Measurements from ENCODE around the gene RPTOR.

The RPTOR gene

GRCh38 chr17:80704894-80705293 lies 160.3 kb downstream of the RPTOR start:
- DNase-seq (ENCODE audit: low read depth, low spot score): no peak
- H3K27ac ChIP-seq: no peak overlapping the region

DNA sequence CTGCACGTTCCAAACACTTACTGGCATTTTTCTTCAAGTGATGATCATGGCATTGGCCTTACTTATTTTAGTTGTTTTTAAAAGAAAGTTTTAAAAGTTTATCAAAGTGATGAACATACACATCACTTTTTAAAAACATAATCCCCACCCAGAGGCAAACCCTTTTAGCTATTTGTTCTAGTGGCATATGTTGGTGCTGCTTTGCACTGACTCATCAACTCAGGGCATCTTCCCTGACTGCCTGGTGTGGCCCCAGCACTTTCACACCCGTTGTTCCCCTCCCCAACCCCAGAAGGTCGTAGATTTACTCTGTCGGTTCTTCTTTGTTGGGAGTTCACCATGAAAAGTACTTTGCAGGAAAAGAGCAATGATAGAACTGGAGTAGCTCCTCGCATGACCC lies 161.3 kb downstream of the RPTOR start:
- no peak for DNase-seq (ENCODE audit: low read depth, low spot score)
- no peak overlapping the region for H3K27ac ChIP-seq

GRCh38 chr17:80706463-80706867 lies 161.8 kb downstream of the RPTOR start:
- H3K27ac ChIP-seq: no peak overlapping the region
- DNase-seq (ENCODE audit: low read depth, low spot score): no peak

GRCh38 chr17:80708480-80708879 lies 163.8 kb downstream of the RPTOR start:
- no peak for DNase-seq (ENCODE audit: low read depth, low spot score)
- no peak overlapping the region for H3K27ac ChIP-seq

DNA sequence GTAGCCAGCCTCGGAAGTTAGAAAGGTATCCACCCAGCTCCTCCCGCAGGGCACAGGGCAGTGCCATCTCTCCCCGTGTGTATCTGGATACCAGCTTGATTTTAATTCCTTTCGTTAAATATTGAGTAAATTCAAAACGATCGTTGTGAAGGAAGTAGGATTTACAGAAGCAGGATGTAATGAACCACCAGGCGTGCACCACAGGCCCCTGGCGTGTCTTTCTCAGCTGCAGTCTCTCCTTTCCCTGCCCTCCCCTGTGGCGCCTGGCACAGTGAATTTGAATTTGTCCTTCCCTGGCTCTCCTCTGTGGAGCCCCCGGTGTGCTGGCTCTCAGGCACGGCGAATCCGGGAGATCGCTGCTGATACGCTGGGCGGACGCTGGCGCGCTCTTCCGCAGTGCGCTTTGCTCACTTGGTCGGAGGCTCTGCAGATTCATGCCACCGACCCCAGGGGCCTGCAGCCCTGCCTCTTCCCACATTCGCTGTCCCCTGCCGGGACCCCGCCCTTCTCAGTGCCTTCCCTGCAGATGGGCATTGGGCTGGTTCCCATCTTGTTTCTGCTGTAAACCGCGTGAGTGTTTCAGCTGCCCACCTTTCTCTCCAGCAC lies 164.6 kb downstream of the RPTOR start:
- DNase-seq (ENCODE audit: low read depth, low spot score): no peak
- H3K27ac ChIP-seq: no peak overlapping the region

DNA sequence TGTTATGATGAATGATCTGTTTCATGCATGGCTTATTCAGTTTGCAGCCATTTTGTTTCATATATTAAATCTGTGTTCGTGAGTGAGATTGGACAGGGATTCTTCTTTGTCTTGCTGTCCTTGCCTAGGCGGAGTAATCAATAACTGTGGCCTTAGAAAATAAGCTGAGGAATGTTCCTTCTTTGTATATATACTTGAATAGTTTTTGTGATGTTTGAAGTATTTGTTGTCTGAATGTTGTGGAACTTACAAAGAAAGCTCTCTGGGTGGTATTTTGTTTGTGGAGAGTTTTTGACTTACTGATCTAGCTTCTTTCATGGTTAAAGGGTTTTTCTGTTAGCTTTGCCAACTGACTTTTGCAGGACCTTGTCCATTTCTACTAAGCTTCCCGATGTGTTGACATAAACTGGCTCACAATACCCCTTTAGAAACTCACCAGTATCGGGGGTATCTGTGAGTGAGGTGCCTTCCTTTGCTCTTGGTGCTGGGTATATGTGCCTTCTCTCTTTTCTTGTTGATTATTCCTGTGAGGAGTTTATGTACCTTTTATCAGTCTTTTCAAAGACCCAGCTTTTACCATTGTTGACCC lies 166.2 kb downstream of the RPTOR start:
- no peak overlapping the region for H3K27ac ChIP-seq
- no peak for DNase-seq (ENCODE audit: low read depth, low spot score)

GRCh38 chr17:80712089-80712488 lies 167.5 kb downstream of the RPTOR start:
- no peak overlapping the region for H3K27ac ChIP-seq
- DNase-seq (ENCODE audit: low read depth, low spot score): no peak

DNA sequence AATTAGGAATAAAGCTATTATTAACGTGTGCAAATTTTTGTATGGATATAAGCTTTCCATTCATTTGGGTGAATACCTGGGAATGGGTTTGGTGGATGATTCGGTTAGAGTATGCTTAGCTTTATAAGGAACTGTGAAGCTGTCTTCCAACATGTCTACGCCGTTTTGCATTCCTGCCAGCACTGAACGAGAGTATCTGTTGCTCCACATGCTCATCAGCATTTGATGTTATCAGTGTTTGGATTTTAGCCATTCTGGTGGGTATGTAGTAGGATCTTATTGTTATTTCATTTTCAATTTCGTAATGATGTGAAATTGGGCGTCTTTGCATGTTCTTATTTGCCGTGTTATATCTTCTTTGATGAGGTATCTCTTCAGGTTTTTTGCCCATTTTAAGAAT lies 168.0 kb downstream of the RPTOR start:
- DNase-seq (ENCODE audit: low read depth, low spot score): no peak
- no peak overlapping the region for H3K27ac ChIP-seq

GRCh38 chr17:80716986-80717719 lies 172.5 kb downstream of the RPTOR start:
- no peak for DNase-seq (ENCODE audit: low read depth, low spot score)
- H3K27ac ChIP-seq: no peak overlapping the region

DNA sequence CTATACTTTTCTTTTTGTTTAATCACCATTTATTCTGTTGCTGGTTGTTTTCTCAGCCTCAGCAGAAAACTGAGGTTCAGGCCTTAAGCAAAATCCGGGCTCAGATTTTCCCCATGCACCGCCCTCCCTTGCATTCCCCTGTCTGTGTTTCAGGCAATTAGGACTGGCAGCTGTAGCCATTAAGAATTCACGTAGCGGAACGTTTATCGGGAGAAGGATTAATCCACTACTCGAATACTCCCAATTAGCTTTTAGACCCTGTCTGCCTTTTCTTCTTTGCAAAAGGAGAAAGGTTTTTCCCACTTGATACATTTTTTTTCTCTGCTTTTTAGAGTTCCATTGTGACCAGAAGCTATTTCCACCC lies 173.1 kb downstream of the RPTOR start:
- DNase-seq (ENCODE audit: low read depth, low spot score): no peak
- no peak overlapping the region for H3K27ac ChIP-seq

GRCh38 chr17:80718428-80718827 lies 173.8 kb downstream of the RPTOR start:
- no peak for DNase-seq (ENCODE audit: low read depth, low spot score)
- no peak overlapping the region for H3K27ac ChIP-seq

DNA sequence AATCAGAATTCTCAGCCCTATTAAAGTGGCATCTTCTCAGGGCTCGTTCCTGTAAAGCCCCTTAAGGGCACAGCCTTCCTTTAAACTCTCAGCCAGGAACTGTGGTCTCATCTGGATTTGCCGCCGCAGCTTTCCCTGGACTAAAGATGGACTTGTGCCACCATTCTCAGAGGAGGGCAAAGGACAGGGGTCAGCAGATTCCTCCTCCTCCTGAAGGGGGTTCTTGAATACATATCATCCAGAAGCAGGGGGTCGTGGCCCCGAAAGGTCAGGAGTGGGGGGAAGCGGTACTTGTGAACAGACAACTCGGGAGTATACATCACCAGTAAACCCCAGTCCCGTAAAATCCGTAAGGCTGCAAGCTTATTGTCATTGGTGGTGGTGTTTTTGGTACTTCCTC lies 174.8 kb downstream of the RPTOR start:
- DNase-seq (ENCODE audit: low read depth, low spot score): no peak

DNA sequence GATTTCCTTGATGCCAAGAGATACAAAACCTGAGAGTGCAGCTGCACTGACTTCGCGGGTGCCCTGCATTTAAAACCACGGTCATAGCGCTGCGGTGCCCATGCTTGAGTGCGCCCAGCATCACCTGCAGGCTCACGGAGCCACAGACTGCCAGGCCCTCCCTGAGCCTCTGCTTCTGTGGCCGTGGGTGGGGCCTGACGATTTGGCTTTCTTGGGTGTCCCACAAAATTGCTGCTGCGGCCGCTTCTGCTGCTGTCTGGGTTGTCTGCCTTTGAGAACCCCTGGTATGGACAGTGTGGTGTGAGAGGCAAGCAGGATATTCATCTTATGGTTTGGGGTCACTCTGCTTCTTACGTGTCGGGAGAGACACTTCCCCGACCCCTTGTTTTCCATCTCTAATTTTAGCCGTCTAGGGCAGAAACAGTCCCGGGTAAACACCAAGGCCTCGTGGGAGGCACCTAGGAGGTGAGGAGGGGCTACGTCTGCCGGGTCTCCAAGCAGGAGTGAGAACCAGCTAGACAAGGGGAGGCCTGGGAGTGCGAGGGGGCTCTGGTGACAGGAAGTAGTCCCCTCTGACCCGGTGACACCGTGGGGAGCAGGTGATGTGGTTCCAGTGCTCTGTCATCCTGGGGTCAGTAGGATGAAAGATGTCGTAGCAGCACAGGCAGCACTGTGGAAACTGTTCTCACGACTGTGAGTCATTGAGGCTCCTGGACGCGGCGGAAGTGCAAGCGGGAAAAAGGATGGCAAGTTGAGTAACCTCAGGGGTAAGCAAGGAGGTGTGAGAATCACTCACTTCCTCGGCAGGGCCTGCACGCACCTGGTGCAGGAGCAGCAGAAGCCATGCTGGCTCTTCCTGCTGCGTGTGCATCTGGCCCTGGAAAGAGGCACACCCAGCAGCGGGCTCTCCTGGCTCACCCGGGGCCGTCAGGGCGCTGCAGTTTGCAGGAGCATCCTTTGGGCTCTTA lies 176.3 kb downstream of the RPTOR start:
- peak overlapping the region; percentile 53 for H3K27ac ChIP-seq
- DNase-seq (ENCODE audit: low read depth, low spot score): peak; percentile 70

More for the DNA sequence above, 174.8 kb downstream of the RPTOR start:
- H3K27ac ChIP-seq: no peak overlapping the region

DNA sequence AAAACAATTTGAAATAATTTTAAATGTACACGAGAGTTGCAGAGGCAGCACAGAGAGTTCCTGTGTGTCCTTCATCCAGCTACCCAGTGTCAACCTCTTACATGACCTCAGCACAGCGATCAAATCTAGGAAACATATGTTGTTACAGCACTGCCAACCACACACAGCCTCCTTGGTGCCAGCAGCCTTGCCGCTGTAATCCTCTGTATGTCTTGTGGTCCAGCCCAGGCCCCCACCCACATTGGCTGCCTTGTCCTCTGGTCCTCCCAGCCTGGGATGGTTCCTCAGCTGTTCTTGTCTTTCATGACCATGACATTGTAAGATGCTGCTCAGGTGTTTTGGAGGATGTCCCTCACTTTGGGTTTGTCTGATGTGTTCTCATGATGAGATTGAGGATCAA lies 178.0 kb downstream of the RPTOR start:
- no peak for DNase-seq (ENCODE audit: low read depth, low spot score)
- no peak overlapping the region for H3K27ac ChIP-seq

DNA sequence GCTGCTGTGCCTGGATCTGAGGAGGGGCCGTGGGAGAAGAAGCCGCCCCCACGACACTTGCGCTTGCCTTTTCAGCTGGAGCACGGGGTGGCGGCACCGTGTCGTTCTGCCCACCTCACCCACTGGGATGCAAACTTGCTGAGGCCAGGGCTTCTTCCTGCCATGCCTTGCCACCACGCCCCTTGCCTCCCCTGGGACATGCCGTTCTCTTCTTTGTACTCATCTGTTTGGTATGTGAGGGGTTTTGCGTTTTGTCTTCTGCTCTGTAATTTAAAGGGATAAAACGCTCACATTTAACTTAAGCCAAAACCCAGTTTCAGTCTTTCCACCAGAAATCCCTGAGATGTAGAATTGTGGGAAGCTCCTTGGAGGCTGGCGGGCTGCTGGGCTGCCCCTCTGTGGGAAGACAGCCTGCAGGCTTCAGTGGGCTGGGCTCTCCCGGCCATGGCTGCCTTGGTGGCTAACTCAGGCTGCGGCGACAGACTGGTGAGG lies 180.2 kb downstream of the RPTOR start:
- DNase-seq (ENCODE audit: low read depth, low spot score): no peak
- H3K27ac ChIP-seq: no peak overlapping the region

GRCh38 chr17:80725517-80725916 lies 180.9 kb downstream of the RPTOR start:
- H3K27ac ChIP-seq: no peak overlapping the region
- DNase-seq (ENCODE audit: low read depth, low spot score): no peak

GRCh38 chr17:80726558-80727408 lies 182.1 kb downstream of the RPTOR start:
- no peak overlapping the region for H3K27ac ChIP-seq
- no peak for DNase-seq (ENCODE audit: low read depth, low spot score)

GRCh38 chr17:80727409-80727755 lies 182.7 kb downstream of the RPTOR start:
- H3K27ac ChIP-seq: no peak overlapping the region
- DNase-seq (ENCODE audit: low read depth, low spot score): no peak

DNA sequence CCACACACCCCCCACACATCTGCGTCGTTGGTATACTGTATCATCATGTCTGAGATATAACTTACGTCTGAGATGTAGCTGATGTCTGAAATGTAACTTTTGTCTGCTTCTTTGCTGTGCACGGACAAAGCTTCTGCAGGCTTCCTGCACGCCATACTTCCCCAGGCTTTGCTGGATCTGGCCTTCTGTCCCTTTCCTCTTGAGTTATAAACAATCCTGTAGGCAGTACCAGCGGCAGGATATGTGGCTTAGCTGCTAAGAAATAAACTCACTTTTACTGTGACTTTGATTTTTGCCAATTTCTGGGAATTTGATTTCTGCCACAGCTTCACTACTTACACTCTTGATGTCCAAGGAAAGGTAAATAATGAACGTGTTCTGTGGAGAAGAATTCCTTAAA lies 184.4 kb downstream of the RPTOR start:
- H3K27ac ChIP-seq: no peak overlapping the region
- DNase-seq (ENCODE audit: low read depth, low spot score): no peak

GRCh38 chr17:80729761-80730160 lies 185.1 kb downstream of the RPTOR start:
- no peak overlapping the region for H3K27ac ChIP-seq
- no peak for DNase-seq (ENCODE audit: low read depth, low spot score)
